Astrocyte (in vitro differentiated cells and primary cell): Measurements from ENCODE around the gene SLC9A5. TPM values are rescaled to one million over a fixed set of nuclear protein-coding genes. Genes with fewer than 3 reads are reported as not detected.
A peak's percentile ranks its signal among the peaks of the same experiment; 100 is the strongest.

ENCODE experiments used
- DNase-seq: peaks from one replicate; pipeline ENCODE4 v3.0.0-alpha.2; 2010; ENCODE audit warnings: low read depth
- FAIRE-seq: peaks from 2 replicates; lab custom pipeline; 2011; peaks lifted over from hg19 to GRCh38; lab: Jason Lieb, UNC
- H2AFZ ChIP-seq: 2 replicates; pipeline ENCODE4 v1.6.0; 2012; ENCODE audit warnings: low read depth, low read length, inconsistent platforms
- H3K27ac ChIP-seq: 2 replicates; pipeline ENCODE4 v1.5.1; 2011; ENCODE audit warnings: low read depth, low read length, inconsistent platforms
- H3K27me3 ChIP-seq: 2 replicates; pipeline ENCODE4 v1.6.0; 2011; ENCODE audit warnings: low read length, inconsistent platforms; ENCODE audit not compliant: insufficient read depth
- H3K36me3 ChIP-seq: 2 replicates; pipeline ENCODE4 v1.5.1; 2011; ENCODE audit warnings: low read length, inconsistent platforms; ENCODE audit not compliant: insufficient read depth
- H3K4me1 ChIP-seq: 2 replicates; pipeline ENCODE4 v1.5.1; 2011; ENCODE audit warnings: low read length, inconsistent platforms; ENCODE audit not compliant: insufficient read depth
- H3K4me2 ChIP-seq: 2 replicates; pipeline ENCODE4 v1.6.0; 2012; ENCODE audit warnings: low read length, inconsistent platforms
- H3K4me3 ChIP-seq: 2 replicates; pipeline ENCODE4 v1.5.1; 2011; ENCODE audit warnings: low read depth, mild to moderate bottlenecking, low read length, inconsistent platforms; ENCODE audit not compliant: insufficient read depth
- H3K79me2 ChIP-seq: 2 replicates; pipeline ENCODE4 v1.6.0; 2012; ENCODE audit warnings: mild to moderate bottlenecking, low read length, inconsistent platforms; ENCODE audit not compliant: insufficient read depth
- H3K9ac ChIP-seq: 2 replicates; pipeline ENCODE4 v1.6.0; 2012; ENCODE audit warnings: mild to moderate bottlenecking, low read length, inconsistent platforms
- H3K9me3 ChIP-seq: 2 replicates; pipeline ENCODE4 v1.5.1; 2012; ENCODE audit warnings: low read depth, mild to moderate bottlenecking, low read length, inconsistent platforms; ENCODE audit not compliant: insufficient read depth
- H4K20me1 ChIP-seq: 2 replicates; pipeline ENCODE4 v1.6.0; 2012; ENCODE audit warnings: low read length, inconsistent platforms; ENCODE audit not compliant: insufficient read depth
- H3K27ac Mint-ChIP-seq: one replicate; pipeline ENCODE4 v1.8.0; 2021; ENCODE audit warnings: mild to moderate bottlenecking, mixed read lengths; ENCODE audit not compliant: unreplicated experiment
- H3K27me3 Mint-ChIP-seq: one replicate; pipeline ENCODE4 v1.8.0; 2021; ENCODE audit warnings: low read depth, mixed read lengths; ENCODE audit not compliant: unreplicated experiment
- H3K36me3 Mint-ChIP-seq: one replicate; pipeline ENCODE4 v1.8.0; 2021; ENCODE audit warnings: low read depth, mixed read lengths; ENCODE audit not compliant: unreplicated experiment
- H3K4me1 Mint-ChIP-seq: one replicate; pipeline ENCODE4 v1.8.0; 2021; ENCODE audit warnings: low read depth, mixed read lengths; ENCODE audit not compliant: unreplicated experiment
- H3K4me3 Mint-ChIP-seq: one replicate; pipeline ENCODE4 v1.8.0; 2021; ENCODE audit warnings: mild to moderate bottlenecking, moderate library complexity, mixed read lengths; ENCODE audit not compliant: unreplicated experiment
- H3K9me3 Mint-ChIP-seq: one replicate; pipeline ENCODE4 v1.8.0; 2021; ENCODE audit warnings: mild to moderate bottlenecking, mixed read lengths; ENCODE audit not compliant: unreplicated experiment
- CTCF ChIP-seq: IDR thresholded peaks from 2 replicates; pipeline ENCODE4 v1.5.1; 2011; ENCODE audit warnings: low read depth, mild to moderate bottlenecking, inconsistent platforms, low read length, moderate library complexity; ENCODE audit not compliant: insufficient read depth
- EZH2 ChIP-seq: IDR thresholded peaks from 2 replicates; pipeline ENCODE4 v1.6.1; 2012; ENCODE audit warnings: mild to moderate bottlenecking, low read length, inconsistent platforms; ENCODE audit not compliant: insufficient read depth
- total RNA-seq: library from RNA; stranded (reverse); gene quantifications from 2 replicates; pipeline ENCODE4 v1.2.1, GENCODE V29; 2021

The SLC9A5 gene
- total RNA-seq, 1 donor from 2014 or later = 2.5 TPM

GRCh38 chr16:67280090-67281015 is 31.6 kb downstream of the SLC9A5 start:
- H3K79me2 ChIP-seq = peaks cover 2% of the 10 kb centered on the region
- H3K4me2 ChIP-seq = peak overlapping the region; percentile 82
- no peak overlapping the region for H3K9ac ChIP-seq
- Mint-ChIP-seq H3K9me3 (peaks cover 3% of the 10 kb centered on the region), H3K36me3 (peaks cover 6% of the 10 kb centered on the region), H3K27ac (no peak overlapping the region), H3K4me3 (no peak overlapping the region), H3K4me1 (peaks cover 28% of the 10 kb centered on the region), H3K27me3 (peaks cover 18% of the 10 kb centered on the region)
- no peak overlapping the region for H2AFZ ChIP-seq
- no peaks in the 10 kb centered on the region for H3K9me3 ChIP-seq
- no peaks in the 10 kb centered on the region for H3K27me3 ChIP-seq
- no peak for TF ChIP-seq CTCF
- no peak for TF ChIP-seq EZH2
- no peaks in the 10 kb centered on the region for H4K20me1 ChIP-seq
- no peak overlapping the region for H3K4me3 ChIP-seq
- peaks cover 24% of the 10 kb centered on the region for H3K4me1 ChIP-seq
- H3K36me3 ChIP-seq = no peaks in the 10 kb centered on the region
- DNase-seq (no peak), FAIRE-seq (no peak)
- no peak overlapping the region for H3K27ac ChIP-seq

- no peak for TF ChIP-seq CTCF
- no peak for TF ChIP-seq EZH2
- Mint-ChIP-seq H3K4me3 (no peak overlapping the region), H3K27ac (no peak overlapping the region), H3K27me3 (peaks cover 25% of the 10 kb centered on the region), H3K9me3 (peaks cover 3% of the 10 kb centered on the region), H3K36me3 (peaks cover 6% of the 10 kb centered on the region), H3K4me1 (peaks cover 25% of the 10 kb centered on the region)
- no peaks in the 10 kb centered on the region for H4K20me1 ChIP-seq
- no peak overlapping the region for H3K4me3 ChIP-seq
- H3K4me1 ChIP-seq = peaks cover 20% of the 10 kb centered on the region
- no peaks in the 10 kb centered on the region for H3K27me3 ChIP-seq
- H3K27ac ChIP-seq = no peak overlapping the region
- H3K79me2 ChIP-seq = peaks cover 2% of the 10 kb centered on the region
- no peaks in the 10 kb centered on the region for H3K36me3 ChIP-seq
- no peak overlapping the region for H2AFZ ChIP-seq
- FAIRE-seq = no peak
- H3K9ac ChIP-seq = no peak overlapping the region
- no peak for DNase-seq
- no peaks in the 10 kb centered on the region for H3K9me3 ChIP-seq
- no peak overlapping the region for H3K4me2 ChIP-seq
These were observed 33.0 kb downstream of the SLC9A5 start for GRCh38 chr16:67281536-67282446.
